Measurements from ENCODE around the gene SKIDA1. TPM values are rescaled to one million over a fixed set of nuclear protein-coding genes. Genes with fewer than 3 reads are reported as not detected.

Gene SKIDA1

DNA sequence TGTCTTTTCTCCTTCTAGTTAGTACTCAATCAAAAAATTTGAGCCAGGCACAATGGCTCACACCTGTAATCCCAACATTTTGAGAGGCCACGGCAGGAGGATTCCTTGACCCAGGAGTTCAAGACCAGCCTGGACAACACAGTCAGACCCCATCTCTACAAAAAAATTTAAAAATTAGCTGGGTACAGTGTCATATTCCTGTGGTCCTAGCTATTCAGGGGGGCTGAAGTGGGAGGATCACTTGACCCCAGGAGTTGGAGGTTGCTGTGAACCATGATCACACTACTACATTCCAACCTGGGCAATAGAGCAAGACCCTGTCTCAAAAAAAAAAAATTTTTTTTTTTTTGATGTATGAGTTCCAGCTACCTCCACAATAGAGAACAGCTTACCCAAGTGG, 57.8 kb downstream of the SKIDA1 start:
- no peak overlapping the region for H2AK5ac ChIP-seq (ENCODE audit: low read length)
- no peak overlapping the region for H3K23ac ChIP-seq (ENCODE audit: low read length)
- H3K4ac ChIP-seq (ENCODE audit: low read depth, low read length), result no peak overlapping the region
- no peaks in the 10 kb centered on the region for H3K79me1 ChIP-seq (ENCODE audit: low read length)
- no peak overlapping the region for H3K27ac ChIP-seq (ENCODE audit: low read depth, low read length)
- no peak overlapping the region for H3K56ac ChIP-seq (ENCODE audit: low read length)
- H2BK120ac ChIP-seq (ENCODE audit: low read depth, low read length), result no peak overlapping the region
- no peak overlapping the region for H3K9ac ChIP-seq (ENCODE audit: low read length)
- DNase-seq, result no peak
- H4K5ac ChIP-seq (ENCODE audit: low read length), result no peak overlapping the region
- H3K79me2 ChIP-seq (ENCODE audit: control insufficient read depth, insufficient read depth, low read length), result no peaks in the 10 kb centered on the region
- H4K8ac ChIP-seq (ENCODE audit: low read depth, low read length), result no peak overlapping the region
- H3K27me3 ChIP-seq (ENCODE audit: insufficient read depth, low read length, poor library complexity), result no peaks in the 10 kb centered on the region
- H2BK5ac ChIP-seq (ENCODE audit: low read length), result no peak overlapping the region
- H3K4me3 ChIP-seq (ENCODE audit: low read length), result no peak overlapping the region
- H2BK15ac ChIP-seq (replicated peaks; ENCODE audit: low read depth), result no peak overlapping the region
- no peaks in the 10 kb centered on the region for H3K4me1 ChIP-seq (ENCODE audit: control insufficient read depth, low read depth, low read length)
- no peak overlapping the region for H3K18ac ChIP-seq (ENCODE audit: low read length)
- no CpG with 5 or more reads among the region's 1 CpG for whole genome bisulfite sequencing (ENCODE audit: extremely low coverage, insufficient coverage, low lambda C conversion rate)
- H3K4me2 ChIP-seq (ENCODE audit: low read length), result no peak overlapping the region
- no peaks in the 10 kb centered on the region for H3K36me3 ChIP-seq (ENCODE audit: control insufficient read depth, insufficient read depth, low read length)

DNA sequence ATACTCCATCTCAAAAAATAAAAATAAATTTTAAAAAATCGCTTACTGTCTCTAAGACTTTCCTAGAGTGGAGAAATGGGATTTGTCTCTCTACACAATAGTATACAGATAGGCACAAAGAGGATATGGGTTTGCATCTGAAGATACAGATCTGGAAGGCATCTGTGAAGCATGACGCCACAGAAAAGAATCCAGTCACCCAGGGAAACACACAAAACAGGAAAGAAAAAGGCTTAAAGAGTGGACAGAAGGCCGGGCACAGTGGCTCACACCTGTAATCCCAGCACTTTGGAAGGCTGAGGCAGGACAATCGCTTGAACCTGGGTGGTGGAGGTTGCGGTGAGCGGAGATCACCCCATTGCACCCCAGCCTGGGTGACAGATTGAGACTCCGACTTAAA, 61.3 kb downstream of the SKIDA1 start:
- no peak overlapping the region for H3K9ac ChIP-seq (ENCODE audit: low read length)
- no peak overlapping the region for H2AK5ac ChIP-seq (ENCODE audit: low read length)
- H3K79me2 ChIP-seq (ENCODE audit: control insufficient read depth, insufficient read depth, low read length), result no peaks in the 10 kb centered on the region
- H3K79me1 ChIP-seq (ENCODE audit: low read length), result no peaks in the 10 kb centered on the region
- H3K4me3 ChIP-seq (ENCODE audit: low read length), result no peak overlapping the region
- no peak overlapping the region for H3K27ac ChIP-seq (ENCODE audit: low read depth, low read length)
- no peak overlapping the region for H3K4ac ChIP-seq (ENCODE audit: low read depth, low read length)
- no peak overlapping the region for H2BK15ac ChIP-seq (replicated peaks; ENCODE audit: low read depth)
- no CpG with 5 or more reads among the region's 7 CpGs for WGBS (ENCODE audit: extremely low coverage, insufficient coverage, low lambda C conversion rate)
- no peaks in the 10 kb centered on the region for H3K4me1 ChIP-seq (ENCODE audit: control insufficient read depth, low read depth, low read length)
- peak; percentile 49 for DNase-seq
- H4K8ac ChIP-seq (ENCODE audit: low read depth, low read length), result no peak overlapping the region
- no peak overlapping the region for H3K4me2 ChIP-seq (ENCODE audit: low read length)
- no peak overlapping the region for H4K5ac ChIP-seq (ENCODE audit: low read length)
- no peak overlapping the region for H2BK120ac ChIP-seq (ENCODE audit: low read depth, low read length)
- H3K27me3 ChIP-seq (ENCODE audit: insufficient read depth, low read length, poor library complexity), result no peaks in the 10 kb centered on the region
- H3K18ac ChIP-seq (ENCODE audit: low read length), result no peak overlapping the region
- no peak overlapping the region for H2BK5ac ChIP-seq (ENCODE audit: low read length)
- H3K23ac ChIP-seq (ENCODE audit: low read length), result no peak overlapping the region
- H3K36me3 ChIP-seq (ENCODE audit: control insufficient read depth, insufficient read depth, low read length), result no peaks in the 10 kb centered on the region
- H3K56ac ChIP-seq (ENCODE audit: low read length), result no peak overlapping the region

Small RNAs within 50 kb of the gene (small RNA-seq; reads per million reads assigned to genes)
- 7.3 reads per million, percentile 80 among the genes with 10 or more reads in this experiment for gene MIR1915 (ENCODE audit: insufficient read depth)
- not detected for gene RF00019 (ENCODE audit: insufficient read depth)
- gene RNU6-306P (ENCODE audit: insufficient read depth), result not detected

All from mesendoderm (in vitro differentiated cells).